Activated naive CD8-positive, alpha-beta T cell treated with anti-CD3 and anti-CD28 coated beads for 36 hours (primary cell): Measurements from ENCODE around the gene DACT2. TPM values are rescaled to one million over a fixed set of nuclear protein-coding genes. Genes with fewer than 3 reads are reported as not detected.
"Not testable (repeated sequence)": the region's sequence is repeated elsewhere in the genome, so short reads cannot be mapped to it uniquely, and the experiment has no call there.

Experiments
- DNase-seq: peaks from one replicate; pipeline ENCODE4 v3.0.0; 2021
- H3K27ac Mint-ChIP-seq: one replicate; pipeline ENCODE4 v1.8.0; 2022; ENCODE audit warnings: mild to moderate bottlenecking, moderate library complexity, mixed read lengths
- H3K27me3 Mint-ChIP-seq: one replicate; pipeline ENCODE4 v1.8.0; 2022; ENCODE audit warnings: mild to moderate bottlenecking, mixed read lengths
- H3K36me3 Mint-ChIP-seq: one replicate; pipeline ENCODE4 v1.8.0; 2021; ENCODE audit warnings: mild to moderate bottlenecking, mixed read lengths
- H3K4me1 Mint-ChIP-seq: one replicate; pipeline ENCODE4 v1.8.0; 2021; ENCODE audit warnings: mixed read lengths
- H3K4me3 Mint-ChIP-seq: one replicate; pipeline ENCODE4 v1.8.0; 2022; ENCODE audit warnings: mild to moderate bottlenecking, moderate library complexity, mixed read lengths
- H3K9me3 Mint-ChIP-seq: one replicate; pipeline ENCODE4 v1.8.0; 2022; ENCODE audit warnings: mixed read lengths
- total RNA-seq, 2 experiments: library from RNA; stranded (reverse); gene quantifications; one replicate each; pipeline ENCODE4 v1.2.3, GENCODE V29; 2021

The DACT2 gene
- total RNA-seq, 2 experiments from 2014 or later, result not detected

DNA sequence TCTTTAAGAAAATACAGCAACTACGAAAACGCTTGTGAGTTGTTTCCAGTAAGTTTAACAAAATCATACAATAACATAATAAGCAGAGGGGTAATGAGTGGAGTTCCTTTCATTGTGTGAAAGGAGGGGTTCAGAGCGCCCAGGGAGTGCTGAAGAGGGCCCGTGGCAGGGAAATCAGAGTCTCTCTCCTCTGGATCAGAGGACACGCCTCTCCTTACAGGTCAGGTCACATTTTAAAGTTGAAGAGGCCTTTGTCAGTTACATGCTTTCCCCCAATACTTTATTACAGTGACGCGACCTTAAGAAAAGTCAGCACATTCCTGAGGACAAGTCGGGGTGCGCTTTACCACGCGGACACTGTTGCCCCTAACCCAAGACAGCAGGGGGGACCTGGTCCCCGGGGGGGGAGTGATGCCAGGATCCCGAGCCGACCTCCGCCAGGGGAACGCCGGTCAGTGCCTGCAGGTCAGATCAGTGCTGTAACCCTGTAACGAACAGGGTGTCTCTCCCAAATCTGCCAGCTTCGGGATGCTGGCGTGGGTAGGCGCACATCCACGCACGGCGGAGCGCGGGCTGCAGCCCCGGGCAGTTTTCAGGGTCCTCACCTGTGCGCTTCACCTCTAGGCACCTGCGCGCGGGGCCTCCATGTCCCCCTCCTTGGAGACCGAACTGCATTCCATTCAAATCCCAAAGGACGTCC lies 848 bp downstream of the DACT2 start:
- Mint-ChIP-seq H3K27ac (no peak overlapping the region), H3K9me3 (peaks cover 2% of the 10 kb centered on the region), H3K4me1 (no peaks in the 10 kb centered on the region), H3K36me3 (no peaks in the 10 kb centered on the region), H3K4me3 (no peak overlapping the region), H3K27me3 (peaks cover 58% of the 10 kb centered on the region)
- no peak for DNase-seq

DNA sequence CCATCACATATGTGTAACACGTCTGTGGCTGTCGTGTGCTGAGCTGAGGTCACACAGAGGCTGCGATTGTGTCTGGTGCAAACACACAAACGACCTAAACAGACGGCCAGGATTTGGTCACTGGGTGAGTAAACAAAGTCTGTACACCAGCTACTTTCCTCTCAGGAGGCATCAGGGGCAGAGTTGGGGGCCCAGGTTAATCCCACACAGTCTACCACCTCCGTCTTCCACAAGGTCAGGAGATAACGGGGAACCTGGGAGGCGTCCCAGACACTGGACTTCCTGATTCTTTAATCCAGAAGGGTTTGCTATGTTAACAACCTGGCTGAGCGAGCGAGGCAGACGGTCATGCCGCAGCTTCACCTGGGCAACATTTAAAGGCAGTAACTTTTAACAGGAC lies 1.5 kb downstream of the DACT2 start:
- Mint-ChIP-seq H3K9me3 (peaks cover 2% of the 10 kb centered on the region), H3K27ac (no peak overlapping the region), H3K4me1 (no peaks in the 10 kb centered on the region), H3K4me3 (no peak overlapping the region), H3K36me3 (no peaks in the 10 kb centered on the region), H3K27me3 (peaks cover 61% of the 10 kb centered on the region)
- no peak for DNase-seq

DNA sequence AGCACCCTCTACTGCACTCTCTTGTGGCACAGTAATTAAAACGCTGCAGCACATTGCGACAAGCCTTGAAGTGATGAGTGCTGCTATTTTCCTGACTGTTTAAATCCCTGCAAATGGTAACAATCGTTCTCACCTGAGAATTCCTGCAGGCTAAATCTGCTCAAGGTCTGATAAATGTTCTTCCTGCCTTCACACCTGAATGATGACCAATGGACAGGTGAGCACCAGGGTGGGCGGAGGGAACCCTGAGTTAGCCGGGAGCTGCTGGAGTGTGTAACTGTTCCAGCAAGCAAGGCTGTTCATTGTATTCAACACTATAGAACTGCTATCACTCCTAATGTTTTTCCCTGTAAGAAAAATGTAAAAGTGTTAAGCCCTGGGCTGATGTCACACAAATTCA lies 4.0 kb downstream of the DACT2 start:
- DNase-seq, result no peak
- Mint-ChIP-seq H3K9me3 (no peaks in the 10 kb centered on the region), H3K27me3 (peaks cover 49% of the 10 kb centered on the region), H3K27ac (no peak overlapping the region), H3K4me3 (no peak overlapping the region), H3K36me3 (no peaks in the 10 kb centered on the region), H3K4me1 (no peaks in the 10 kb centered on the region)

DNA sequence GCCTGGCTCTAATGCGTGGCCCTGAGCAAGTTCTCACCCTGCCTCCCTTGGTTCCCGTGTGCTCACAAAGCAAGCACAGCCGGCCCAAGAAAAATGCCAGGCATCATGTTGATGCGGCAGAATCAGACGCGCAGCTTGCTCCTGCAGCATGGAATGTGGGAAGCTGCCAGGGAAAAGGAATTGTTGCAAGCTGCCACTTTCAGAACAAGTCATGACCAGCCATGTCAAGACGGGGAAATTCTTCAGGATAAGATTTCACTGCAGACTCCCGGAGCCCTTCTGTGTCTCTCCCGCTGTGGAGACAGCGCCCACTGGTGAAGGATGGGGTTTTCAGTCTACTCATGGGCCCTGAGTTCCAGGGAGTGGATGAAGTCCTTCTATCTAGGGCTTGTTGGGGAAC lies 4.6 kb downstream of the DACT2 start:
- no peak for DNase-seq
- Mint-ChIP-seq H3K4me3 (no peak overlapping the region), H3K27ac (no peak overlapping the region), H3K27me3 (peaks cover 44% of the 10 kb centered on the region), H3K9me3 (no peaks in the 10 kb centered on the region), H3K36me3 (no peaks in the 10 kb centered on the region), H3K4me1 (no peaks in the 10 kb centered on the region)

DNA sequence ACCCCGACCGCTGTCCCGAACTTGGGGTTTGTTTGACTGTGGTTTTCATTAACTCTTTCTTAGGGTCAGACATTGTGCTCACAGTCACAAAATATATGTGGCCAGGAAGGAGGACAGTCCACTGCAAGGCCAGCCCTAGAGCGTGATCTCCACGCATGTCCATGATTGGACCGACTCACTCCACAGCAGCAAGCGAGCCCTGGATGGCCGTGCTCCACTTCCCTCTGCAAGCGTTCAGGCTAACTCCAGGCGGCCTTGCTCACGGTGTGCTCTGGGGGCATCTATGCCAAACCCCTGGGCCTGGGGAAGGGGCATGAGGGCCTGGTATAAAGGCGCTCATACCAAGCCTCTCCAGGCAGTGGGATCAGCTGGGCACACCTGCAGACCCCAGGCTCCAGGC lies 5.6 kb downstream of the DACT2 start:
- Mint-ChIP-seq H3K36me3 (no peaks in the 10 kb centered on the region), H3K27me3 (peaks cover 41% of the 10 kb centered on the region), H3K4me1 (no peaks in the 10 kb centered on the region), H3K4me3 (no peak overlapping the region), H3K27ac (no peak overlapping the region), H3K9me3 (no peaks in the 10 kb centered on the region)
- no peak for DNase-seq

DNA sequence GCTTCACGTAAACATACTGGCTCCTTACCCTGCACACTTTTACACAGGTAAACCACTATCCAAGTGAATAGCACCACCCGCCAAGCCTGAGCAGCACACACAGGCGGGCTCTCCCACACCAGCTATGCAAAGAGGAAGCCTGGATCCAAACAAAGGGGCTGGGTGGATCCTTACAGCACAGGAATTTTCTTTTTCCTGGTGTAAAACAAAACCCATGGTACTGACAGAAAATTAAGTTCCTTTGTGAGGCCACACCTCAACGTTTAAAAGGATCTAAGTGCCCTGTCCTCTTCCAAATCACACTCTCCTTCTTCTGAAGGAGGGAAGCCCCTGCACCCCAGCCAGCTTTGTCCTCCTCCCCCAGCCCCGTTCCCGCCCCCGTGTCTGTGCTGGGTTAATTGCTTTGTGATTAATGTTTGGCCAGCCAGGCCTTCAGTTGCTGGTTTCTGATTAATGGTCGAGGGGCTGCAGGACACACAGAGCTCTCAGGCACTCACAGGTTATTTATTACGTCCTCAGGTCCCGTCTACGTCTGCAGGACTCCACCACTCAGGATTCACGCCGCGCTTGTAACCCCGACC lies 6.1 kb downstream of the DACT2 start:
- no peaks in the 10 kb centered on the region for H3K36me3 Mint-ChIP-seq
- H3K27me3 Mint-ChIP-seq, result peaks cover 36% of the 10 kb centered on the region
- H3K9me3 Mint-ChIP-seq, result no peaks in the 10 kb centered on the region

DNA sequence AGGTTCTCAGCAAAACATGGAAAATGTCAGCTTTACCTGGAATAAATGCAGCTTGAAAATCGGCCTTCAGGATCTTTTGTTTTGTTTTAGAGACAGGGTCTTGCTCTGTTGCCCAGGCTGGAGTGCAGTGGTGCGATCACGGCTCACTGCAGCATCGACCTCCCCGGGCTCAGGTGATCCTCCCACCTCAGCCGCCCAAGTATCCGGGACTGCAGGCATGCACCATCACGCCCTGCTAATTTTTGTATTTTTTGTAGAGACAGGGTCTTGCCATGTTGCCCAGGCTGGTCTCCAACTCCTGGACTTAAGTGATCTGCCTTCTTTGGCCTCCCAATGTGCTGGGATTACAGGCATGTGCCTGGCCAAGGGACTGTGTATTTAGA lies 7.5 kb downstream of the DACT2 start:
- H3K36me3 Mint-ChIP-seq, H3K4me1 Mint-ChIP-seq, H3K27ac Mint-ChIP-seq, DNase-seq, H3K9me3 Mint-ChIP-seq, H3K4me3 Mint-ChIP-seq: not testable (repeated sequence)
- peaks cover 30% of the 10 kb centered on the region for H3K27me3 Mint-ChIP-seq

More for the DNA sequence above, 6.1 kb downstream of the DACT2 start:
- Mint-ChIP-seq H3K27ac (no peak overlapping the region), H3K4me3 (no peak overlapping the region), H3K4me1 (no peaks in the 10 kb centered on the region)
- no peak for DNase-seq

DNA sequence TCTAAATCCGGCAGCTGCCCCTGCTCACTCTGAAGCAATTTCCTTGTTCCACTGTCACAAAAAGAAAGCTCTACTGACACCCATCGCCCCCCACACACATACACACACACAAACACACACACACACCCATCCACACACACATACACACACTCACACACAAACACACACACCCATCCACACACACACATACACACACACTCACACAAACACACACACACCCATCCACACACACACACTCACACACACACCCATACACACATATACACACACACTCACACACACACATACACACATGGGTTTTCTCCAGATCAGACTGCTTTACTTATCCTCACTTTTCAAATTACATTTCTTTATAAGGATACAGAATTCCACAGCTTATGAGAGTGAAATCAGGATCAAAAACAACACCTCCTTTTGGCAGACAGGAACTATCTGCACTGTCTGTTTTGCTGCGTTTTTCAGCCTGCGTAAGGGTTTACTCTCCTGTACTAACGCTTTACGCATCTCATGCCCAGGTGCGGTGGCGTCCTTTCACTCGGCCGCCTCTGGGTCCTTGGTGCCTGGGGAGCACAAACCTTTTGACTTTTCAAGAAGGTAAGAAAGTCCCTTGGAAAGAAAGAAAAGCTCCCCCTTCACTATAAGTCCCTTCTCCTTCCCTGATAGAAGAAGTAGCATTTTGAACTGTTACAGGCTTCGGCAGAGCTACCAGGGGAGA lies 8.0 kb downstream of the DACT2 start:
- no peaks in the 10 kb centered on the region for H3K36me3 Mint-ChIP-seq
- DNase-seq, result no peak
- H3K4me1 Mint-ChIP-seq, result no peaks in the 10 kb centered on the region
- H3K27me3 Mint-ChIP-seq, result peaks cover 30% of the 10 kb centered on the region
- H3K27ac Mint-ChIP-seq, result no peak overlapping the region
- H3K4me3 Mint-ChIP-seq, result no peak overlapping the region
- H3K9me3 Mint-ChIP-seq, result no peaks in the 10 kb centered on the region

DNA sequence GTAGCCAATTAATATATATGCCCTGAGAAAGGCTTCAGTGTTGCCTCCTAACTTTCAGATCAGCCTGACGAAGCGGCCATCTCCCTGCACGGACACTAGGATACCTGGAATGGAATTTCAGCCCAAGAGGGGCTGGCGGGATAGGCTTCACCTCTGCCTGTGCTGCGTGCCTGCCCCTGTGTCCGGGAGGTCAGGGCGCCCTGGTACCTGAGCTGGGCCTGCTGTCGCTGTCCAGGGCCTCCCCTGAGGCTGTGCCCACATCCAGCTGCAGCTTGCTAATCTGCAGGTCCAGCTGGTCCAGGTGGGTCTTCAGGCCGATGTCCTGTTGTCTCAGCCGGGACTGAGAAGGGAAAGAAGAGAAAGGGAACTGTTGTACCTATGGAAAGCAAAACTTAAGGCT lies 8.6 kb downstream of the DACT2 start:
- DNase-seq, result no peak
- Mint-ChIP-seq H3K27ac (no peak overlapping the region), H3K4me1 (no peaks in the 10 kb centered on the region), H3K9me3 (no peaks in the 10 kb centered on the region), H3K4me3 (no peak overlapping the region), H3K36me3 (no peaks in the 10 kb centered on the region), H3K27me3 (peaks cover 29% of the 10 kb centered on the region)

DNA sequence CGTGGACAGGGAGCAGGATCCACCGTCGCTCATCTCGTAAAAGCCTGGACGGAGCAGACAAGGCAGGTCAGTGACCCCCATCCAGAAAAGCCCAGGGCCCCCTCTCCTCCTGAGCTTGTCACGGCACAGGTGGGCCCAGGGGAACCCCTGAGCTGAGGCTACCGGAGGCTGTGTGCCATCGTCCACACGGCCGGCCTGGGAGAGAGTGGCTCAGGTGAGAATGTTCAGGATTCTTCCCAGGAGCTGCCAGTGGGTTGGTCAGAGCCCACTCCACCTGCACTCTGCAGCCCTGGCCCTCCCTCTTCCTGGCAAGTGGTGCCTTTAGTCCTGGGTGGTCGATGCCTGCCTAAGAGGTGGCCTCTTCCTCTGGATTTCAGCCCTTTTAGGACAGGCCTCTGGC lies 9.2 kb downstream of the DACT2 start:
- no peak for DNase-seq
- no peak overlapping the region for H3K4me3 Mint-ChIP-seq
- H3K27ac Mint-ChIP-seq, result no peak overlapping the region
- no peaks in the 10 kb centered on the region for H3K4me1 Mint-ChIP-seq
- H3K27me3 Mint-ChIP-seq, result peaks cover 23% of the 10 kb centered on the region
- no peaks in the 10 kb centered on the region for H3K36me3 Mint-ChIP-seq
- no peaks in the 10 kb centered on the region for H3K9me3 Mint-ChIP-seq

DNA sequence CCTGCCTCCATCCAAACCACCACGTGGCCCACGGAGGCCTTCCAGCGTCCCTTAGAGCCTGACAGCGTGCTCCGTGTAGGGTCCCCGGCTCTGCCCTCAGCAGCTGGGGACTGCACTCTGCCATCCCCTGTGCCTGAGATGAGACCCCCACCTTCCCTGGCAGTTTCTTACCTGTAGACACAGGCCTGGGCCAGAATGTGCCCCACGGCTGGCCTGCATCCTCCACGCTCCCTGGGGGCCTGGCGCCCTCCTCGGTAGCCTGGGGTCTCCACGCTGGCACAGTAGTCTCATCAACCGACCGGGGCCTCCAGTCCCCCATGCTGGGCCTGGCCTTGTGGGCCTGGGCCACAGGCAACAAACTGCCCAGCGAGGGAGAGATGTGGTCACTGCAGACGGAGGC lies 9.6 kb downstream of the DACT2 start:
- H3K27me3 Mint-ChIP-seq, result peaks cover 19% of the 10 kb centered on the region
- no peak overlapping the region for H3K27ac Mint-ChIP-seq
- H3K4me1 Mint-ChIP-seq, result no peaks in the 10 kb centered on the region
- H3K36me3 Mint-ChIP-seq, result no peaks in the 10 kb centered on the region
- DNase-seq, result no peak
- no peaks in the 10 kb centered on the region for H3K9me3 Mint-ChIP-seq
- H3K4me3 Mint-ChIP-seq, result no peak overlapping the region

DNA sequence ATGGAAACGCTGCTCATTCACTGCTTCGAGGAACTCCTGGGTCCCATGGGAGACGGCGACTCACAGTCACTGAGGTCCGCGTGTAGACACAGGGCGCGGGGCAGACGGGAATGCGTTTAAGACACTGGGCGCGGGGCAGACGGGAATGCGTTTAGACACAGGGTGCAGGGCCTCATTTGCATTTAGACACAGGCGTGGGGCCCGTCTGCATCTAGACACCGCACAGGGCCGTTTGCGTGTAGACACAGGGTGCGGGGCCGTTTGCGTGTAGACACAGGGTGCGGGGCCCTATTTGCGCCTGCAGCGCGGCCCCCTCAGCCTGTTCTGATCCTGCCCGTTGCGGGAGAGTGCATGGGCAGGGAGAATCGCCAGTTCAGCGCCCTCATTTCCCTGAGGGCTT lies 10.4 kb downstream of the DACT2 start:
- no peak for DNase-seq
- Mint-ChIP-seq H3K9me3 (no peaks in the 10 kb centered on the region), H3K4me3 (no peak overlapping the region), H3K27me3 (peaks cover 24% of the 10 kb centered on the region), H3K27ac (no peak overlapping the region), H3K4me1 (no peaks in the 10 kb centered on the region), H3K36me3 (no peaks in the 10 kb centered on the region)

DNA sequence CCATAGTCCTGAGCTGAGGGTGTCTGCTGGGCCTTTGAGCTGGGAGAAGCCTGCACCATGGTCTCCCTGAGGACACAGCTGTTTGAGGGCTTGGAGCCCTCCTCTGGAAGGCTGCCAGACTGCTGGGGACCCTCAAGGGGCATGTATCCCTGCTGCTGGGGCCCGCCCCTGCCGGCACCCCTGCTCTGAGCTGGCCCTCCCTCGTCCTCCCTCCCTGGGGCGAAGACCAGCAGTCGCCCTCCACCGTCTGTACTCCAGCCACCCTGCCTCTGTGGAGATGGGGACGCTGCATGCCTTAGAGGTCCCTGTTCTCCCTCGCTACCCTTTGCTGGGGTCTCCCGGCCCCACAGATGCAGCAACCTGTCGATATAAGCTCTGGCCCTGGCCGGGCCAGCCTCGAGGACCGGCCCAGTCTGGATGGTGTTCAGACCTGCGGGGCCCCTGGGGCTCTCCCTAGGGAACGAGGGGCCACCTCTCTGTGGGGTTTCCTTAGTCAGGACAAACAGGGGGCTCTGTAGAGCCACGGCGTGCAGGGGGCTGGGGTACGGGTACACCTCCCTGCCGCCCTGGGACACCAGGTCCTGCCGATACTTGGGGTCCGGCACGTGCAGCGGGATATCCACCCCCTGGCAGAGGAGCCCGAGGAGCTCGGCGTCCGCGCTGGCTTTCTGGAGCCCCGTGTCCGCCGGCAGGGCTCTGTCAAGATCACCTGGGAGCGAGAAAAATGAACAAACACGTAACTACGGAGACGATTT lies 11.0 kb downstream of the DACT2 start:
- Mint-ChIP-seq H3K9me3 (no peaks in the 10 kb centered on the region), H3K27me3 (peaks cover 17% of the 10 kb centered on the region), H3K36me3 (no peaks in the 10 kb centered on the region), H3K27ac (no peak overlapping the region), H3K4me3 (no peak overlapping the region), H3K4me1 (no peaks in the 10 kb centered on the region)
- no peak for DNase-seq

DNA sequence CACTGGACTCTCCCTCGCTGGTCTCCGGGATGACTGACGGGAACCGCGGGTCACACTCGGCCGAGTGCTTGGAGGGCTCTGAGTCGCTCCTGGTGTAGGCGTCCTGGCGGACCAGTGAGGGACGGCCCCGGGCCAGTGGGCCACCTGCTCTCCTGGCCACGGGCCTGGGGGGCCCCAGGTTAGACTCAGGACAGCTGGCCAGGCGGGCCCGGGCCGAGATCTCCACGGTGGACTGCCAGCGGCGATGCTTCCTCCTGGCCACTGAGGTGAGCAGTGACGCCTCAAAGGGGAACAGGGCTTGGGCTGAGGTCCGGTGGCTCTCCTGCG lies 11.9 kb downstream of the DACT2 start:
- no peaks in the 10 kb centered on the region for H3K36me3 Mint-ChIP-seq
- H3K4me3 Mint-ChIP-seq, result no peak overlapping the region
- no peak overlapping the region for H3K27ac Mint-ChIP-seq
- H3K4me1 Mint-ChIP-seq, result no peaks in the 10 kb centered on the region
- DNase-seq, result no peak
- no peaks in the 10 kb centered on the region for H3K9me3 Mint-ChIP-seq
- peaks cover 12% of the 10 kb centered on the region for H3K27me3 Mint-ChIP-seq

DNA sequence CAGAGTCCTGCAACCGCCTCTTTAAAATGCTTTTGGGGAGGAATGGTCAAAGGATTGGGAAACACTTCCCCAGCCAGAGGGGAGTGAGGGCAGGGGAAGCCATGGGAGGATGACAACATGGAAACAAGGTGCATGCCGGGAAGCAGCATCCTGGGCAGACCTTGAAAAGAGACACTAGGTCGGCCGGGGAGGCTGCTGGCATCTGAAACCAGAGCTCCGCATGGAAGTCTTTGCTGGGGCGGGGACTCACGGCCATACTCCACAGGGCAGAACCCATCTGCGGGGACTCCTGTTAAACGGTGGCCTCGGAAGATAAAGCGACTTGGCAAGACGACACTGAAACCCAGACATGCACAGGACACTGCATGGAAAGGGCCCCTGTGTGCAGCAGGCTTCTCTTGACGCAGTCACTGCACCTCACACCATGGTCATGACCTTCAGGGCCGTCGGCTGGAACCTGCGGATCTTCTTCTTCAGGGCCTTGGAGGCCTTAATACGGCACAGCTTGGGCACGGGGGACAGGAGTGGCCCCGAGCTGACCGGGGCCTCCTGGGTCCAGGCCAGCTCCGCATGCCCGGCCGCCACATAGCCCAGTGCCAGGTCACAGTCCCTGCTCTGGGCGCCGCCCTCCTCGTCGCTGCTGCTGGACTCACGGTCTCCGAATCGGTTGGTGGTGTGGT lies 12.4 kb downstream of the DACT2 start:
- no peaks in the 10 kb centered on the region for H3K36me3 Mint-ChIP-seq
- no peaks in the 10 kb centered on the region for H3K4me1 Mint-ChIP-seq
- no peaks in the 10 kb centered on the region for H3K9me3 Mint-ChIP-seq
- DNase-seq, result no peak
- H3K27ac Mint-ChIP-seq, result no peak overlapping the region
- peaks cover 13% of the 10 kb centered on the region for H3K27me3 Mint-ChIP-seq
- no peak overlapping the region for H3K4me3 Mint-ChIP-seq
